Sciatic nerve (tissue), 2 donors: ENCODE results near the gene XPR1. TPM values are rescaled to one million over a fixed set of nuclear protein-coding genes. Genes with fewer than 3 reads are reported as not detected.
"Not testable (repeated sequence)": the region's sequence is repeated elsewhere in the genome, so short reads cannot be mapped to it uniquely, and the experiment has no call there.

Experiments used
- ATAC-seq: fragments of 200-7000 bp; cut with Tn5 transposase; one replicate; pipeline ENCODE4 v1.9.1; 2020; ENCODE audit warnings: mild to moderate bottlenecking, moderate library complexity
- DNase-seq: peaks from one replicate; pipeline ENCODE4 v3.0.0-alpha.2; 2020; ENCODE audit warnings: low spot score
- intact Hi-C: fragments of 100-400 bp; cut with DNase I; formaldehyde crosslinking; loops from one replicate; pipeline ENCODE4 v1.14.2; 2022
- total RNA-seq: library from RNA; stranded (reverse); fragmentation: NEBNext Ultra II Directional; extraction: Animal tissue kit (Norgen Biotek cat#: 25700); gene quantifications from one replicate; pipeline ENCODE4 v1.2.1, GENCODE V29; 2021
- donor health status: DM: no; HTN: no; CAD: no.
- donor health status: DM: no; HTN: no; CAD: no.

The XPR1 gene
- total RNA-seq, 1 donor from 2014 or later: 19.9 TPM

DNA sequence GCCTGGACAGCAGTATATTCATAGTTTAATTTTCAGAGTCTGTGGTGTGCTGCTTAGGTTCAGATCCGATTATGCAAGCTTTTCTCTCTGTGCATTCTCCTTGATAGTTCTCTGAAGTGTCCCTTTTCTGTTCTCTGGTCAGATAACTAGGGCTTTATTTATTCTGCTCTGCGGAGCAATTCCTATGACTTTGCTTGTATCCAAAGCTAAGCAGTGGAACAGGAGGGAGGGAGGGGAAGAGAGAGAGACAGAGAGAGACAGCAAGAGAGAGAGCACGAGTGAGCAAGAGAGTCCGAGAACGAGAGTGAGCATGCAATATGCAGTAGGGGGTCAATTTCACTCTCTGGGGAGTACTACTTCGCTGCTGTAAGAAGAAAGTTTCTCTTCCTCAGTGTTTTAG lies 113.3 kb downstream of the XPR1 start:
- ATAC-seq: no peak
- intact Hi-C loops: no loop called here
- no peak for DNase-seq

DNA sequence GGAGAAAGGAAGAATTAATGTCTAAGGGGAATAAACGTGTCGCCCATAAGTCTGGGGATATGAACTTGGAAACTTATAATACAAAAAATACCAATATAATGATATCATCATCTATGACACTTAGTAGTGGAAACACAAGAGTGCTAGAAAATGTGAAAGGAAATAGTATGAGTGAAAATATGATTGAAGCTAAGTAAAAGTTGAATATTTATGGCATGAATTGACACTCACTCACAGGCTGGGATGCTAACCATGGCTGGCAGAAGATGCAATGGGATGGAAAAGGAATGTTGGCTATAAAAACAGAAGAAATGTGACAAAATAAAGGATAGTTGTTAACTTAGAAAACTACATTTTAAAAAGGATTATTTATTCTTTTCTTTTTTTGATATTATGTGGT lies 120.1 kb downstream of the XPR1 start:
- intact Hi-C loops: no loop called here
- DNase-seq: no peak
- no peak for ATAC-seq

DNA sequence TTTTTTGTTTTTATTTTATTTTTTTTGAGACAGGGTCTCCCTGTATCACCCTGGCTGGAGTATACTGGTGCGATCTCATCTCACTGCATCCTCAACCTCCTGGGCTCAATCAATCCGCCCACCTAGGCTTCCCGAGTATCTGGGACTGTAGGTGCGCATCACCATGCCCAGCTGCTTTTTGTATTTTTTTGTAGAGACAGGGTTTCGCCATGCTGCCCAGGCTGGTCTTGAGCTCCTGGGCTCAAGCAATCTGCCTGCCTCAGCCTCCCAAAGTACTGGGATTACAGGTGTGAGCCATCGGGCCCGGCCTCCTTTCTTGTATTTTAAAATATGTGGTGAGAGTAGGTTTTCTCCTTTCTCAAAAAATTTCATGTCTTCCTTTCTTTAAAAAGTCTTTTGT lies 122.6 kb downstream of the XPR1 start:
- ATAC-seq: no peak
- intact Hi-C loops: no loop called here
- DNase-seq: no peak

DNA sequence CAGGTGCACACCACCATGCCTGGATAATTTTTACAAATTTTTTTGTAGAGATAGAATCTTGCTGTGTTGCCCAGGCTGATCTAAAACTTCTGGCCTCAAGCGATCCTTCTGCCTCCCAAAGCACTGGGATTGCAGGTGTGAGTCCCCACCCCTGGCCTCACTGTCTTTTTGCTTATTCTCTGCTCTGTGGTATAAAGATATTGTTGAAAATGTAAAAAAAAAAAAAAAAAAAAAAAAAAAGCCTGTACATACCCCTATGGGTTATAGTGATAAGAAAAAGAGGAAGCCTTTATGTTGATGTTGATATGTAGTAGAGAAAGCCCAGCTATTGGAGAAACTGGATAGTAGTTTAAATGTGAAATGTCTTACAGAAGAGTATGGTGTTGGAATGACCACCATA lies 125.8 kb downstream of the XPR1 start:
- ATAC-seq: no peak
- intact Hi-C loops: no loop called here
- DNase-seq: no peak

GRCh38 chr1:180762796-180763195 lies 131.0 kb downstream of the XPR1 start:
- intact Hi-C loops: no loop called here
- no peak for ATAC-seq
- no peak for DNase-seq

DNA sequence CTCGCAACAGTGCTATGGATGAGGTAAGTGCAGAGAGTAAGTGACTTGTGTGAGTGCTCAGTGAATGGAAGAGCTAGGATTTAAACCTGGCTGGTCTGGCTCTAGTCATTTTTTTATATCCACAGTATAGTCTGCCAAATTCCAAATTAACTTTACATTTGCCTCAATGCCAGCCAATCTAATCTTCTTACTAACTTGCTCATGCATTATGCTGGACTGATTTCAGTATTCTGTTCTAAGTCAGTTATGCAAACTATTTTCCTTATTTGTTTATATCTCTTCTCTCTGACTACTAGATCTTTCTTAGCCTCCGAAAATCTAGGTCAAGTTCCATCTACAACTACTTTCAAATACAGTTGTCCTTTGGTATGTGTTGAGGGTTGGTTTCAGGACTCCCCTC lies 133.3 kb downstream of the XPR1 start:
- no peak for DNase-seq
- intact Hi-C loops: no loop called here
- no peak for ATAC-seq

DNA sequence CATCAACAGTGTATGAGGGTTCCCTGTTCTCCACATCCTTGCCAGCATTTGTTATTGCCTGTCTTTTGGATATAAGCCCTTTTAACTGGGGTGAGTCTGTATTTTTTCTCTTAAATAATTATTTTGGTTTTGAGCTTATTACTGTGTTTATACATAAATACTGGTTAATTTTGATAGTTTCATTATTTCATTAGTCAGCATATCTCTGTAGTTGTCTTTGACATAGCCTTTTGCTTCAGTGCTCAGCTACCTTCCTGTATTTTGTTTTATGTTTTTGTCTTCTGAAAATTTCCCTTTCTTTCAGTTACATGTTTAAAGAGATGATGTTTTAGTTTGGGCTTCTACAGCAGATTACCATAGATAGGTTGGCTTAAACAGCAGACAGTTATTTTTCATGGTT lies 138.1 kb downstream of the XPR1 start:
- intact Hi-C loops: no loop called here
- no peak for ATAC-seq
- no peak for DNase-seq

GRCh38 chr1:180773210-180773865 lies 141.5 kb downstream of the XPR1 start:
- no peak for DNase-seq
- ATAC-seq: no peak
- intact Hi-C loops: no loop called here

- intact Hi-C loops: no loop called here
- no peak for ATAC-seq
- DNase-seq: no peak
Observed at GRCh38 chr1:180775801-180776200, 144.0 kb downstream of the XPR1 start.

- no peak for ATAC-seq
- intact Hi-C loops: no loop called here
- no peak for DNase-seq
Observed at GRCh38 chr1:180777072-180777689, 145.4 kb downstream of the XPR1 start.

- ATAC-seq: no peak
- intact Hi-C loops: no loop called here
- no peak for DNase-seq
Observed at GRCh38 chr1:180778782-180779398, 147.1 kb downstream of the XPR1 start.

GRCh38 chr1:180779584-180779983 lies 147.8 kb downstream of the XPR1 start:
- intact Hi-C loops: no loop called here
- ATAC-seq: no peak
- no peak for DNase-seq

GRCh38 chr1:180781718-180782117 lies 149.9 kb downstream of the XPR1 start:
- intact Hi-C loops: no loop called here
- DNase-seq (no peak), ATAC-seq (no peak)

DNA sequence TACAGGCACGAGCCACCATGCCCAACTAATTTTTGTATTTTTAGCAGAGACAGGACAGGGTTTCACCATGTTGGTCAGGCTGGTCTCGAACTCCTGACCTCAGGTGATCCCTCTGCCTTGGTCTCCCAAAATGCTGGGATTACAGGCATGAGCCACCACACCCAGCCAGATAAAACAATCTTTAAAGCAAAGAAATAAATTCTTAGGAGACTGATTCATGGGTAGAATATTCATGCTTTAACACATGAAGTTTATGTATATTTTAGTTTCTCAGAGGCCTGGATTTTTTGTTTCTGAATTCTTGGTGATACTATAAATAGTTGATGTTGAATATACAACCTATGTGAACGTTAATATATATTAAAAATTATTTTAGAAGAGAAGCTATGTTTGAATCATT lies 153.5 kb downstream of the XPR1 start:
- DNase-seq: no peak
- ATAC-seq: no peak
- intact Hi-C loops: no loop called here

GRCh38 chr1:180785887-180786286 lies 154.1 kb downstream of the XPR1 start:
- intact Hi-C loops: no loop called here

DNA sequence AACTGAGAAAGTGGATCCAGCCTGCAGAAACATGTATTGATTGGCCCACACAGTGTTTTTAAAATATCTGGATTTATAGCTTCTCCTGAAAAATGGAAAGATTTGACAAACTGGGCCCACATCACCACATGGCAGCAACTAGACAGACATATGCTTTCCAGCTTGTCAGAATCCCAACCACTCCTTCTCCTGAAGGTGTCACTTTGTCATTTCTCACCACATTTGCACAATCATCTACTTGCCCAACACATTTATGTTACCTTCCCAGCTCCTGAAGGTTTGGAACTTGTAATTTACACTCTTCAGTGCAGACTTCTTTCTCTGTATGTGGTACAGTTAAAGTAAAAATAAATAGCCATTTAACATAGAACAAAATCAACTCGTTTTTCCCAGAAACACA lies 154.8 kb downstream of the XPR1 start:
- no peak for DNase-seq
- intact Hi-C loops: no loop called here
- no peak for ATAC-seq

More at GRCh38 chr1:180785887-180786286, 154.1 kb downstream of the XPR1 start:
- ATAC-seq (no peak), DNase-seq (no peak)

DNA sequence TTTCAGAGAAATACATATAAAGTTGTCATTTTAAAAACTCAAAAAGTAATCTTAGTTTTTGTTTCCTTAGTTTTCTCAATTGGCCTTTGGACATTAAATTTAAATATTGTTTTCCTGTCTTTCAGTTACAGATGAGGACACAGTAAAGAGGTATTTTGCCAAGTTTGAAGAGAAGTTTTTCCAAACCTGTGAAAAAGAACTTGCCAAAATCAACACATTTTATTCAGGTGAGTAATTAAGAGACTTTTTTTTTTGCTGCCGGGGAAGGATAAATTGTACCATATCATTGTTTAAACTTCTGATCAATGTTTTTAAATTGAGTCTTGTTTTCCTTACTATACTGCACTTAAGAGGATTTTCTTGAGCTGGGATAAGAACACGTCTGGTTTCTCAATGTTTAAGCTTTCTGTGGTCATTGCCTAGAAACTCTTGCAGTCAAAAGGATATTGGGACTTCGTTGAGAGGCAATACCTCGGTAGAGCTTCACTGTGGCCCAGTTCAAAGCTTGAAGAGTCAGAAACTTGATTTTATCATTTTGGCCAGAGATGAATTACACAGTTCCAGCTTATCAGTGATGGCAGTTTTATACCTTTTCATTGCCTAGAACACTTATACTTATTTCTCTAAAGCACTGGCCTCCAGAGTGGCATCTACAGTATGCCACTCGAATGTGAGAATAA lies 155.9 kb downstream of the XPR1 start:
- no peak for DNase-seq

GRCh38 chr1:180789460-180789859 lies 157.6 kb downstream of the XPR1 start:
- DNase-seq (no peak), ATAC-seq (no peak)
- intact Hi-C loops: no loop called here

More for the DNA sequence above, 155.9 kb downstream of the XPR1 start:
- ATAC-seq: no peak
- intact Hi-C loops: no loop called here

DNA sequence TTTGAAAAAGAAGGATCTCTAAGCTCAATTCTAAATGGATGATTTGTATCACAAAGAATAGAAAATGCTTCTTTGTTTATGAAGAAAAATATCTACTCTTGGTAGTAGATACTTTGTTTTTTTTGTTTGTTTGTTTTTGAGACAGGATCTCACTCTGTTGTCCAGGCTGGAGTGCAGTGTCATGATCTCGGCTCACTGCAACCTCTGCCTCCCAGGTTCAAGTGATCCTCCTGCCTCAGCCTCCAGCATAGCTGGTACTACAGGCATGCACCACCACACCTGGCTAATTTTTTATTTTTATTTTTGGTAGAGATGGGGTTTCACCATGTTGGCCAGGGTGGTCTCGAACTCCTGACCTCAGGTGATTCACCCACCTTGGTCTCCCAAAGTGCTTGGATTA lies 159.3 kb downstream of the XPR1 start:
- ATAC-seq, intact Hi-C loops, DNase-seq: not testable (repeated sequence)

GRCh38 chr1:180791806-180792205 lies 160.0 kb downstream of the XPR1 start:
- ATAC-seq (no peak), DNase-seq (no peak)

More at GRCh38 chr1:180791806-180792205, 160.0 kb downstream of the XPR1 start:
- intact Hi-C loops: no loop called here
